Erythroblast (primary cell): ENCODE measurements around the gene GALNT18.

ENCODE experiments used
- GATA1 ChIP-seq: IDR thresholded peaks from 2 replicates; pipeline ENCODE4 v1.6.1; 2011; ENCODE audit warnings: low read depth, mild to moderate bottlenecking, control low read depth, low read length, moderate library complexity
- POLR2A ChIP-seq: IDR thresholded peaks from 2 replicates; pipeline ENCODE4 v1.6.1; 2011; ENCODE audit warnings: mild to moderate bottlenecking, low read length

- TF ChIP-seq POLR2A (no peak), GATA1 (no peak)
These were observed 32.4 kb downstream of the GALNT18 start for GRCh38 chr11:11589437-11589836.
